A549 (cell line): Measurements from ENCODE around the gene TMF1. TPM values are rescaled to one million over a fixed set of nuclear protein-coding genes. Genes with fewer than 3 reads are reported as not detected.

ENCODE experiments used
- ATAC-seq, 2 experiments: fragments of 200-7000 bp in 1 of 2; fragments of >200 bp in 1 of 2; cut with Nextera tagmentation in 1 of 2; cut with Tn5 transposase in 1 of 2; 3 replicates each; pipeline versions ENCODE4 v1.8.0 to v1.9.1; 2018 to 2020; ENCODE audit warnings: mild to moderate bottlenecking in 1 of 2, moderate library complexity in 1 of 2
- CTCF ChIA-PET: fragments of 300-600 bp; sonication (Branson Sonifier 250); formaldehyde crosslinking; extraction: SDS; loops from one replicate; lab custom pipeline; 2021; ENCODE audit warnings: antibody characterized with exemption, inconsistent platforms; lab: Yijun Ruan, JAX
- POLR2A ChIA-PET: fragments of 350-600 bp; formaldehyde crosslinking; extraction: SDS; loops from one replicate; lab custom pipeline; 2021; ENCODE audit warnings: antibody characterized with exemption, inconsistent platforms; lab: Yijun Ruan, JAX
- DNase-seq, 2 experiments: peaks; one replicate each; pipeline versions ENCODE4 v3.0.0 to v3.0.0-alpha.2; 2011 to 2016; ENCODE audit warnings: low read depth in 1 of 2, low spot score in 1 of 2
- FAIRE-seq: peaks from 2 replicates; lab custom pipeline; 2011; peaks lifted over from hg19 to GRCh38; lab: Jason Lieb, UNC
- H3K27ac ChIP-seq, 2 experiments: fragments of >200 bp; sonication (Bioruptor Twin); formaldehyde crosslinking; 3 replicates each; pipeline ENCODE4 v1.5.1; 2016 to 2017
- H3K4me1 ChIP-seq: fragments of >200 bp; sonication (Bioruptor Twin); formaldehyde crosslinking; 3 replicates; pipeline ENCODE4 v1.6.1; 2016
- H3K4me2 ChIP-seq: fragments of >200 bp; sonication (Bioruptor Twin); formaldehyde crosslinking; 3 replicates; pipeline ENCODE4 v1.6.1; 2016
- H3K4me3 ChIP-seq: fragments of >200 bp; sonication (Bioruptor Twin); formaldehyde crosslinking; 3 replicates; pipeline ENCODE4 v1.5.1; 2016
- H3K9me3 ChIP-seq: fragments of >200 bp; sonication (Bioruptor Twin); formaldehyde crosslinking; 3 replicates; pipeline ENCODE4 v1.6.1; 2016
- CBX8 ChIP-seq: fragments of 200-600 bp; sonication (generic); IDR thresholded peaks from 2 replicates; pipeline ENCODE4 v1.6.1; 2016
- CTCF ChIP-seq: fragments of >200 bp; sonication (Bioruptor Twin); formaldehyde crosslinking; IDR thresholded peaks from 3 replicates; pipeline ENCODE4 v1.5.1; 2016
- FOSB ChIP-seq: fragments of 250-450 bp; sonication (Bioruptor Pico); IDR thresholded peaks from 2 replicates; pipeline ENCODE4 v1.5.0; 2020; ENCODE audit warnings: mild to moderate bottlenecking, moderate library complexity
- GATA3 ChIP-seq: IDR thresholded peaks from 2 replicates; pipeline ENCODE4 v1.6.1; 2012; ENCODE audit warnings: borderline replicate concordance
- JUN ChIP-seq, 2 experiments: fragments of >200 bp; sonication (Bioruptor Twin); formaldehyde crosslinking; IDR thresholded peaks; 2 replicates in 1 of 2; 3 replicates in 1 of 2; pipeline ENCODE4 v1.6.1; 2016 to 2017
- MAFK ChIP-seq: fragments of 450-650 bp; IDR thresholded peaks from 2 replicates; pipeline ENCODE4 v1.6.1; 2014; ENCODE audit not compliant: partially characterized antibody
- PHF8 ChIP-seq: fragments of 200-600 bp; sonication (generic); IDR thresholded peaks from 2 replicates; pipeline ENCODE4 v1.6.1; 2016; ENCODE audit warnings: low read depth, mild to moderate bottlenecking, antibody characterized with exemption, moderate library complexity, borderline replicate concordance
- POLR2A ChIP-seq: IDR thresholded peaks from 2 replicates; pipeline ENCODE4 v1.6.1; 2012; ENCODE audit warnings: mild to moderate bottlenecking, low read length
- RARB ChIP-seq: fragments of 250-450 bp; sonication (Bioruptor Pico); IDR thresholded peaks from 2 replicates; pipeline ENCODE4 v1.8.0; 2021; ENCODE audit warnings: mild to moderate bottlenecking, moderate library complexity
- REST ChIP-seq: fragments of 200-600 bp; sonication (generic); IDR thresholded peaks from 2 replicates; pipeline ENCODE4 v1.6.1; 2016; ENCODE audit warnings: antibody characterized with exemption, mild to moderate bottlenecking, moderate library complexity
- WGBS: methylation state at CpG from one replicate; pipeline ENCODE4 v1.1.6; 2017; ENCODE audit errors: missing lambda C conversion rate; 5-methylcytosine and 5-hydroxymethylcytosine counted together
- polyA minus RNA-seq: library from RNA; depleted of rRNA, polyadenylated mRNA; stranded (reverse); fragments of >200 nt; gene quantifications from 2 replicates; pipeline ENCODE4 v1.2.3, GENCODE V29; 2011; rRNA and poly(A)+ RNA removed
- polyA plus RNA-seq, 4 experiments: library from polyadenylated mRNA; depleted of rRNA in 3 of 4; stranded (reverse); fragments of >200 nt; fragmentation: RNase III in 1 of 4; extraction: RNeasy Plus Mini Kit Qiagen cat#74134 plus additional on column Dnase treatment in 1 of 4; gene quantifications; 2 replicates in 3 of 4; 3 replicates in 1 of 4; pipeline ENCODE4 v1.2.3, GENCODE V29; 2011 to 2017
- TF ChIP-seq, protein P1 (sequence below): fragments of >200 bp; sonication (Bioruptor Twin); formaldehyde crosslinking; IDR thresholded peaks from 2 replicates; pipeline ENCODE4 v1.6.1; 2016
- TF ChIP-seq, protein P2 (sequence below): IDR thresholded peaks from 2 replicates; pipeline ENCODE4 v1.6.1; 2012
- TF ChIP-seq, protein P3 (sequence below): IDR thresholded peaks from 2 replicates; pipeline ENCODE4 v1.6.1; 2012
- TF ChIP-seq, protein P4 (sequence below): fragments of >200 bp; sonication (Bioruptor Twin); formaldehyde crosslinking; IDR thresholded peaks from 3 replicates; pipeline ENCODE4 v1.6.1; 2016
- TF ChIP-seq, protein P5 (sequence below): IDR thresholded peaks from 2 replicates; pipeline ENCODE4 v1.6.1; 2012; ENCODE audit warnings: low read depth, borderline replicate concordance

Gene TMF1
- 13.9 and 17.2 TPM in 2 replicates for polyA plus RNA-seq (2011; rRNA removed)
- 2.2 and 2.4 TPM in 2 replicates for polyA plus RNA-seq (2012; cell fraction: cytosol; rRNA removed)
- 1.6 and 1.8 TPM in 2 replicates for polyA plus RNA-seq (2012; cell fraction: nucleus; rRNA removed)
- polyA plus RNA-seq (2017; fragmentation: RNase III; extraction: RNeasy Plus Mini Kit Qiagen cat#74134 plus additional on column Dnase treatment) = 13.7 to 16.1 TPM (median 15.3 TPM) in 3 replicates
- 8.2 and 9.3 TPM in 2 replicates for polyA minus RNA-seq

DNA sequence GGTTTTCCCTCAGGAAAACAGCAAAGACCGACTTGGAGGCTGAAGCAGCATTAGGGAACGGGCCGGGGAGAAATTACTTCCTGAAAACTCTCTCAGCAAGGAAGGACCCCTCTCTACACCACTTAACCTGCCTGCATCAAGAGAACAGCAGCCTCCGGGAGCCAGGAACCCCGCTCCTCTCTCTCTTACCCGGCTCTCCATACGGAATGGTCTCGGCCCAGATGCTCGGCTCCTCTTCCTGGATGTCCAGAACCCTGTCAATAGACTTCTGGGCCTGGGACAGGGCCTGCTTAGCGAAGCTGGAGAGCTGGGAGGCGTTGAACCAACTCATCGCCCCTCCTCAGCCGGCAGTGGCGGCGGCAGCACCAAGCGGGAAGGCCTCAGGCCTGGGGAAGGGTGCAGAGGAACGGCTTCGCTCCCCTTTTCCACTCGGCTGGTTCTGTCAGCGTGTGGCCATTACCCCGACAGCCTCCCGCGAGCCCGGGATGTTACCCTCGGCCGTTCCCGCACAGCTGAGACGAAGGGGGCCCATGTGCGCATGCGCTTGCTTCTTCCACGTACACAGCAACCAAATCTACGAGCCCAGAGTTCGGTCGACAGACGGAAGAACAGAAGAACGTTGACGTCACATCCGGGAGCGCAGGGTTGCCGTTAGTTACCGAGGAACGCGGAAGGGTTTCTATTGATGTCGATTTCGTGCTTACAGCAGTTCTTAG lies at the start of gene TMF1:
Gene TMF1 (minus strand): TSS at position 578 of the 716 bp plus-strand sequence. CDS start 247 bp downstream, at position 331.
- CTCF ChIA-PET = interaction anchor here (1.1 kb wide), 1 partner anchor 38 kb away, joined by 3 read pairs; the partner anchor contains the start of gene EOGT

DNA sequence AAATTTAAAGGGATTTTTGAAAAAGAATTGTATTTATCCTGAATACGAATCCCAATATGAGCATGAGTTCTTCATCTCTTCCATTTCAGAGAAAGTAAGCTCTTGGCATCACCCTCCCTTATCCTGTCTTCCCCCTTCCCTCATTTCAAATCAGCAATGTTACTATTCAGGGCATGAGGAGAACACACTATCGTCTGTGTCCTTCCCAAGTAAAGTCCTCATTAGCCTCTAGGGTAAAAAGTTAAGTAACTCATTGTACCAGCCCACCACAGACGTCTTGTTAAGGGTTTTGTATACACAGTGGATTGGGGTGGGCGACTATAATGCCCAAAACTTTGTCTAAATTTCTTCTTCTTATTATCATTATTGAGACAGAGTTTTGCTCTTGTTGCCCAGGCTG lies 47.4 kb upstream of the TMF1 start:
- ChIA-PET POLR2A (no interaction called here), CTCF (interaction anchor here (1.0 to 1.8 kb wide), 2 partner anchors 9 to 62 kb away, joined by 3 to 4 read pairs; no protein-coding TSS in a partner anchor)
- no peak overlapping the region for H3K4me2 ChIP-seq
- no peaks in the 10 kb centered on the region for H3K4me1 ChIP-seq
- no peak overlapping the region for H3K27ac ChIP-seq
- FAIRE-seq (no peak), ATAC-seq (no peak), DNase-seq (no peak)
- 92% methylated on average over 4 of the region's 4 CpGs for WGBS
- no peak for TF ChIP-seq RARB (CRISPR knock-in tag)
- TF ChIP-seq, protein P1, sequence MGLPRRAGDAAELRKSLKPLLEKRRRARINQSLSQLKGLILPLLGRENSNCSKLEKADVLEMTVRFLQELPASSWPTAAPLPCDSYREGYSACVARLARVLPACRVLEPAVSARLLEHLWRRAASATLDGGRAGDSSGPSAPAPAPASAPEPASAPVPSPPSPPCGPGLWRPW = no peak
- TF ChIP-seq CTCF = no peak
- TF ChIP-seq FOSB (CRISPR knock-in tag) = no peak
- TF ChIP-seq, all 56 proteins: peak for 0
- Histone ChIP-seq H3K4me3 (no peak overlapping the region), H3K9me3 (no peaks in the 10 kb centered on the region)

More for the DNA sequence above, at the start of gene TMF1:
- FAIRE-seq (peak; percentile 54), DNase-seq (peak; percentile 84 to 98), ATAC-seq (peak; percentile 97 to 99)
- 0% methylated on average over 16 of the region's 45 CpGs for WGBS
- H3K4me1 ChIP-seq = peaks cover 3% of the 10 kb centered on the region; the same call in 2 of the 3 replicates
- POLR2A ChIA-PET = interaction anchor here (0.7 to 2.0 kb wide), 6 partner anchors 12 to 38 kb away, joined by 3 to 11 read pairs (median 4); partner anchors contain the start of genes ARL6IP5 and EOGT
- H3K27ac ChIP-seq = peak within 1 kb of the TSS; percentile 81 to 89
- peak; percentile 64 for TF ChIP-seq REST
- TF ChIP-seq MAFK = peak; percentile 21
- peak; percentile 62 for TF ChIP-seq POLR2A
- TF ChIP-seq PHF8 = peak; percentile 62; the same call in 1 of the 2 replicates
- TF ChIP-seq GATA3 = no peak
- TF ChIP-seq CBX8 = no peak
- TF ChIP-seq JUN (IDR thresholded peaks at IDR 0.05) = peak in 1 of 2 experiments; percentile 43; a peak in 1 of 5 replicates
- TF ChIP-seq, protein P2, sequence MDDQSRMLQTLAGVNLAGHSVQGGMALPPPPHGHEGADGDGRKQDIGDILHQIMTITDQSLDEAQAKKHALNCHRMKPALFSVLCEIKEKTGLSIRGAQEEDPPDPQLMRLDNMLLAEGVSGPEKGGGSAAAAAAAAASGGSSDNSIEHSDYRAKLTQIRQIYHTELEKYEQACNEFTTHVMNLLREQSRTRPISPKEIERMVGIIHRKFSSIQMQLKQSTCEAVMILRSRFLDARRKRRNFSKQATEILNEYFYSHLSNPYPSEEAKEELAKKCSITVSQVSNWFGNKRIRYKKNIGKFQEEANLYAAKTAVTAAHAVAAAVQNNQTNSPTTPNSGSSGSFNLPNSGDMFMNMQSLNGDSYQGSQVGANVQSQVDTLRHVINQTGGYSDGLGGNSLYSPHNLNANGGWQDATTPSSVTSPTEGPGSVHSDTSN = 0 out of 2 replicates have a peak, but pooled peaks have one; percentile 14
- TF ChIP-seq, protein P3, sequence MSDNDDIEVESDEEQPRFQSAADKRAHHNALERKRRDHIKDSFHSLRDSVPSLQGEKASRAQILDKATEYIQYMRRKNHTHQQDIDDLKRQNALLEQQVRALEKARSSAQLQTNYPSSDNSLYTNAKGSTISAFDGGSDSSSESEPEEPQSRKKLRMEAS = peak; percentile 55
- TF ChIP-seq, protein P4, sequence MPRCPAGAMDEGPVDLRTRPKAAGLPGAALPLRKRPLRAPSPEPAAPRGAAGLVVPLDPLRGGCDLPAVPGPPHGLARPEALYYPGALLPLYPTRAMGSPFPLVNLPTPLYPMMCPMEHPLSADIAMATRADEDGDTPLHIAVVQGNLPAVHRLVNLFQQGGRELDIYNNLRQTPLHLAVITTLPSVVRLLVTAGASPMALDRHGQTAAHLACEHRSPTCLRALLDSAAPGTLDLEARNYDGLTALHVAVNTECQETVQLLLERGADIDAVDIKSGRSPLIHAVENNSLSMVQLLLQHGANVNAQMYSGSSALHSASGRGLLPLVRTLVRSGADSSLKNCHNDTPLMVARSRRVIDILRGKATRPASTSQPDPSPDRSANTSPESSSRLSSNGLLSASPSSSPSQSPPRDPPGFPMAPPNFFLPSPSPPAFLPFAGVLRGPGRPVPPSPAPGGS = no peak
- TF ChIP-seq, protein P5, sequence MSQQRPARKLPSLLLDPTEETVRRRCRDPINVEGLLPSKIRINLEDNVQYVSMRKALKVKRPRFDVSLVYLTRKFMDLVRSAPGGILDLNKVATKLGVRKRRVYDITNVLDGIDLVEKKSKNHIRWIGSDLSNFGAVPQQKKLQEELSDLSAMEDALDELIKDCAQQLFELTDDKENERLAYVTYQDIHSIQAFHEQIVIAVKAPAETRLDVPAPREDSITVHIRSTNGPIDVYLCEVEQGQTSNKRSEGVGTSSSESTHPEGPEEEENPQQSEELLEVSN = no peak
- H3K9me3 ChIP-seq = no peaks in the 10 kb centered on the region
- peak within 1 kb of the TSS; percentile 75 for H3K4me2 ChIP-seq
- H3K4me3 ChIP-seq = peak within 1 kb of the TSS; percentile 81
